Fibroblast of peridontal ligament (primary cell): ENCODE data around the gene CTTNBP2NL.
A peak's percentile ranks its signal among the peaks of the same experiment; 100 is the strongest.
"Not testable (repeated sequence)": the region's sequence is repeated elsewhere in the genome, so short reads cannot be mapped to it uniquely, and the experiment has no call there.

Source experiments
- DNase-seq: peaks from one replicate; pipeline ENCODE4 v3.0.0-alpha.2; 2010; ENCODE audit errors: extremely low read depth

CTTNBP2NL gene

DNA sequence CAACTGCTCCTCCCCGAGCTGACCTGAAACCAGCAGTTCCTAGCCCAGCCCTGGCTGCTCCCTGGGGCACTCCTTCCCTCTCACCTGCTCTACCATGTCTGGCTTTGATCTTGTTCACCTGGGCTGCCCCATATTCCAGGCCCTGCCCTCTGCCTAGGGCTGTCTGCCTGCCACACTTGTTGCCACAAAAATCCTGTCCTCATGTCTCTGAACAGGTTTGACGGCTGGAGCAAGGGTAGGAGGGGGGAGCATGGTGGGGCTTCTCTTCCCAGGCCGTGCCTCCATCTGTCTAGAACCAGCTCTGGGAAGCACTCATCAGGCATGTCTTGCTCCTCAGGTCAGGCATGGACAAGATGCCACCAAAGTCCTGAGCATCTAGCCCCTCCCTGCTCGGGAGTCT, 68.5 kb downstream of the CTTNBP2NL start:
- no peak for DNase-seq

- peak; percentile 59 for DNase-seq
Observed at GRCh38 chr1:112465122-112465521, 69.1 kb downstream of the CTTNBP2NL start.

- peak; percentile 96 for DNase-seq
Observed at GRCh38 chr1:112466078-112466660, 70.2 kb downstream of the CTTNBP2NL start.

DNA sequence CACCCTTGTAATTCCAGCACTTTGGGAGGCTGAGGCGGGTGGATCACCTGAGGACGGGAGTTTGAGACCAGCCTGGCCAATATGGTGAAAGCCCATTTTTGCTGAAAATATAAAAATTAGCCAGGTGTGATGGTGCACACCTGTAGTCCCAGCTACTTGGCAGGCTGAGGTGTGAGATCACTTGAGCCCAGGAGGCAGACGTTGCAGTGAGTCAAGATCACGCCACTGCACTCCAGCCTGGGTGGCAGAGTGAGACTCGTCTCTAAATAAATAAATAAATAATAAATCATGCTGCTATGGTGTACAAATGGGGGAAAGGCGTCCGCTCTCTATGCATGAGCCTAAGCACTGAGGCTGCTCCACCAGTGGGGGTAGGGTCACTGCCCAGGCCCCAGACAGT, 74.3 kb downstream of the CTTNBP2NL start:
- not testable (repeated sequence) for DNase-seq

DNA sequence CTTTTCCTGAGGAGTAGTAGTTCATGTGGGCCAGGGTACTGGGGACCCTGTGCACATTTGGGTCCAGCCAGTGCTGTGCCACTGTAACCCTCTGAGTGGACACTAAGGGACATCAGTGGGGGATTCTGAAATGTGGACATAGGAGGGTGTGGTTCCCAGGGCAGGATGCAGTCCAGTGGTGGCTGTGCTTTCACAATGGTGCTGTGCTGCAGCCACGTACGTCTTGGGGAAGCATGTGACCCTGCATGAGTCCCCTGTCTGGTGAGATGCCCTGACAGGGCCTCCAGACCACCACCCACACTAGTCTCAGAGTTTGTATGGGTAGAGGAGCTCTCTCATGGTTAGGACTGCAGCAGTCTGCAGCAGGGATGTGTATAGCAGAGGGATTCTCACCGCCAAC, 75.0 kb downstream of the CTTNBP2NL start:
- DNase-seq, result no peak

DNA sequence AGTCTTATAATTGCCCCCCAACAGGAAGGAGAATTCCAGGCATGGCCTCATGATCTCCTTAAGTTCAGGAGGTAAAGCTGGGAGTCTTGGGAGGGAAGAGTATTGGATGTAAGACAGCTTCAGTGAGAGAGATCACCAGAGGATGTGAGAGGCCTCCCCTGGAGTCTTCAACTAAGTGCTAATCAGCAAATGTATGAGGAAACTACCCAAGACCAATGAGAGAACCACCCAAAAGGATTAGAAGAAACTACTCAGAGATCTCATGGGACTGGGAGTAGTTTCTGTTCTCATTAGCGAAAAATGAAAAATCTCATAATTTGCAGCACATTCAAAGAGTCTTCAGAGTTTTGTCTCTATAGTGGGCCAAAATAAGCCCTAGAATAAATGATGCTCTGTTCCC, 76.1 kb downstream of the CTTNBP2NL start:
- no peak for DNase-seq

- no peak for DNase-seq
Observed at GRCh38 chr1:112477550-112477949, 81.5 kb downstream of the CTTNBP2NL start.

- no peak for DNase-seq
Observed at GRCh38 chr1:112478314-112478713, 82.3 kb downstream of the CTTNBP2NL start.

- not testable (repeated sequence) for DNase-seq
Observed at GRCh38 chr1:112486063-112486462, 90.0 kb downstream of the CTTNBP2NL start.

- not testable (repeated sequence) for DNase-seq
Observed at GRCh38 chr1:112487686-112488085, 91.7 kb downstream of the CTTNBP2NL start.

- DNase-seq, result no peak
Observed at GRCh38 chr1:112488141-112488540, 92.1 kb downstream of the CTTNBP2NL start.

DNA sequence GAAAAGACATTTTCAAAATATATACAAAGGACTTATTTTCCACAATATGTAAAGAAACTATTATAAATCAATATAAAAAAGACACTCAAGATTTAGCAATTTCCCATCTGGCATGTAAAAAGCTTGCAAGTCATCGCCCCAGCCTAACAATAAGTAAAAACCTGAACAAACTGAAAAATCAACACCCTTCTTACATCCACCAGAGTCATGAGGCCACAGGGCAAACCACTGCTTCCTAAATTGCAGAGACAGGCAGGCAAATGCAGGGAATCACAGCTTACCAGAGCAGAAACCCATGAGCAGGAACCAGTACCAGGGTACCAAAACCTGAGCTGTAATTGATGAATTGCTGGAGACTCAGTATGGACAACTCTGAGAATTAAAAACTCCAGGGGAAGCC, 96.1 kb downstream of the CTTNBP2NL start:
- no peak for DNase-seq

DNA sequence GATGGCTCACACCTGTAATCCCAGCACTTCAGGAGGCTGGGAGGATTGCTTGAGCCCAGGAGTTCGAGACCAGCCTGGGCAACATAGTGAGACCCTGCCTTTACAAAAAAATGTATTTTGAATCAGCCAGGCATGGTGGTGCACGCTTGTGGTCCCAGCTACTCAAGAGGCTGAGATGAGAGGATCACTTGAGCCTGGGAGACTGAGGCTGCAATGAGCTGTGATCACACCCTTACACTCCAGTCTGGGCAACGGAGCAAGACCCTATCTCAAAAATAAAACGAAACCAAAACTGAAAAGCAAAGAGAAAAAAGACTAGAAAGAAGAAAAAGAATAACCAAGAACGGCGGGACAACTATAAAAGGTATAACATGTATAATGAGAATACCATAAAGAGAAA, 97.3 kb downstream of the CTTNBP2NL start:
- no peak for DNase-seq

- no peak for DNase-seq
Observed at GRCh38 chr1:112496290-112496689, 100.3 kb downstream of the CTTNBP2NL start.

GRCh38 chr1:112501810-112502641, 106.0 kb downstream of the CTTNBP2NL start:
- DNase-seq, result peak; percentile 64

- DNase-seq, result peak; percentile 36
Observed at GRCh38 chr1:112502826-112503225, 106.8 kb downstream of the CTTNBP2NL start.

DNA sequence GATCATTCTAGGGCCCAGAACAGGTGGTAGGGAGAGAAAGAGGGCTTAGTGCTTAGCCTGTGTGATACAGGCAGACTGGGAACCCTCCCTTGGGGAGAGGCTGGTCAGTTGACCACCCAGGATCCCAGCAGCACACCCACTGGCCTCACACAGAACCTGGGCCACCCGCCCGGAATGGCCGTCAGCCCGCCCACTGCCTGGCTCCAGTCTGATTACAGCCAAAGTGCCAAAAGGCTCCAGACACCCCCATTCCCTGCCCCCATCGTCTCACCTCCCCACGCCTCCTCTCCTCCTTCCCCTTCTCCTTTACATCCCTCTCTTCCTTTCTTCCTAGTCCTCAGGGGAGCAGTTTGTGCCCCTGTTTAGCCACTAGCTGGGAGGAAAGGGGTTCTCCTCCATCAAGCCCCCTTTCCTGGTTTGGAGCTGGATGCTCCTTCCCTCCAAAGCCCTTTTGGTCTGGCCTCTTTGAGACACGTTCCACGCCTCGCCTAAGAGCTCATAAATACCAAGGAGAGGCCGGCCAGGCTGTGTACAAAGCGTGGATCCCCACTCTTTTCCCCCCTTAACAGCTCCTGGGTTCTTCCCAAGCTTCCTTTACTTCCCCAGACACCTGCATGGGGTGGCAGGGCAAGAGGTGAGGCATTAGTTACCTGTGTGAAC, 108.1 kb downstream of the CTTNBP2NL start:
- no peak for DNase-seq

GRCh38 chr1:112504661-112505399, 108.8 kb downstream of the CTTNBP2NL start:
- DNase-seq, result no peak

- no peak for DNase-seq
Observed at GRCh38 chr1:112505400-112505785, 109.4 kb downstream of the CTTNBP2NL start.

- no peak for DNase-seq
Observed at GRCh38 chr1:112505878-112506277, 109.9 kb downstream of the CTTNBP2NL start.

DNA sequence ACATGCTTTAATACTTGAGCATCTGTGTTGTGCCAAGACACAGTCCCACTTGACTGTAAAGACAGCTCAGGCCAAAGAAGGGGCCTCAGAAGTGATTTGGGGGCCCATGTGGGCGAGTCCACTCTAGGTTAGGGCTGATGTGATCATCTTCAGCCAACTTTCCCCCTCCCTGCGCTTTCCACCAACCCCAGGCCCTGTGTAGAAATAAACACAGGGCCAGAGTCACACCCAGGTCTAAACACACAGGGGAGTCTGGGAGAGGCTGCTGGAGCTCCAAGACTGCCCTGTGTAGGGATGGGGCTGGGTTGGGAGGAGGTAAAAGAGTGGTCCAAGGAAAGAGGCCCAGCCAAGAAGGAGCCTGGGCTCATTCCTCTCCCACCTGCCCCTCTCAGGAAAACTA, 110.3 kb downstream of the CTTNBP2NL start:
- DNase-seq, result no peak

DNA sequence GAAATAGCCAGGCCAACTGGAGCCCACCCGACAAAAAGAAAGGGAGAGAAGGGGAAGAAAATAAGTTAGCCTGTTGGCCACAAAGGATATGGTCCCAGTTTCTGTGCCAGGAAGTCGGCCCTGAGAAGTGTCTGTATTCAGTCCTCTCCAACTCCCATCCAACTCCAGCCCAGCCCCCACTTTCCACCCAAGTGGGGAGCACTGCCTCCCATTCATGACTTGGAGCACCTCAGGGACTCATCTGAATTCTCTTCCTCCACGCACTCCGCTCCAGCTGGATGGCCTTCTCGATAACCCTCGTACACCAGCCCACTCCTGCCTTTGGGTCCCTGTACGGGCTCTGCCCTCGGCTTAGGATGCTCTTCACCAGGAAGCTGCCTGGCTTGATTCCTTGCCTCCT, 110.7 kb downstream of the CTTNBP2NL start:
- DNase-seq, result no peak
